Endothelial cell of umbilical vein (primary cell): ENCODE results near the gene DENND1B. TPM values are rescaled to one million over a fixed set of nuclear protein-coding genes. Genes with fewer than 3 reads are reported as not detected.
A peak's percentile ranks its signal among the peaks of the same experiment; 100 is the strongest.

Source experiments
- BruUV-seq: library from RNA; stranded (reverse); fragments of 400-500 nt; replicated peaks from 2 replicates; lab custom pipeline; 2021; lab: Mats Ljungman, UMichigan
- CTCF ChIA-PET: fragments of 300-600, 350-600 bp; sonication (Branson Sonifier 250); formaldehyde crosslinking; loops from one replicate; lab custom pipeline; 2021; ENCODE audit warnings: antibody characterized with exemption, inconsistent platforms; lab: Charles Lee
- POLR2A ChIA-PET: fragments of 300-600, 350-600 bp; sonication (Branson Sonifier 250); formaldehyde crosslinking; loops from one replicate; lab custom pipeline; 2021; ENCODE audit warnings: antibody characterized with exemption, inconsistent platforms; lab: Charles Lee
- DNase-seq: peaks from one replicate; pipeline ENCODE4 v3.0.0-alpha.2; 2011; ENCODE audit warnings: low read depth, low spot score
- FAIRE-seq: peaks from 2 replicates; lab custom pipeline; 2011; peaks lifted over from hg19 to GRCh38; lab: Jason Lieb, UNC
- H2AFZ ChIP-seq: 2 replicates; pipeline ENCODE4 v1.6.0; 2012; ENCODE audit warnings: low read depth, low read length, control low read depth, inconsistent platforms
- H3K27ac ChIP-seq: 2 replicates; pipeline ENCODE4 v1.5.1; 2011; ENCODE audit warnings: low read depth, mild to moderate bottlenecking, control low read depth, low read length, moderate library complexity; ENCODE audit not compliant: insufficient read depth
- H3K27me3 ChIP-seq, 2 experiments: 2 replicates each; pipeline versions ENCODE4 v1.6.0 to v1.6.1; 2011; ENCODE audit warnings: low read length in 2 of 2, mixed read lengths in 1 of 2; ENCODE audit not compliant: control insufficient read depth in 2 of 2, insufficient read depth in 2 of 2
- H3K36me3 ChIP-seq, 2 experiments: 2 replicates in 1 of 2; 3 replicates in 1 of 2; pipeline ENCODE4 v1.5.1; 2011; ENCODE audit warnings: low read length in 2 of 2, mild to moderate bottlenecking in 1 of 2, moderate library complexity in 1 of 2; ENCODE audit not compliant: control insufficient read depth in 2 of 2, insufficient read depth in 2 of 2; ENCODE audit errors: extremely low read depth in 1 of 2
- H3K4me1 ChIP-seq: 3 replicates; pipeline ENCODE4 v1.5.1; 2011; ENCODE audit warnings: mild to moderate bottlenecking, low read length; ENCODE audit not compliant: control insufficient read depth, insufficient read depth; ENCODE audit errors: extremely low read depth
- H3K4me2 ChIP-seq: 2 replicates; pipeline ENCODE4 v1.6.1; 2011; ENCODE audit warnings: low read length, control low read depth, mixed read lengths; ENCODE audit not compliant: insufficient read depth
- H3K4me3 ChIP-seq, 3 experiments: fragments of 200-600 bp in 1 of 3; sonication (generic), shearing (Covaris generic) in 1 of 3; replicated peaks in 1 of 3; 2 replicates each; pipeline ENCODE4 v1.5.1; 2011 to 2016; ENCODE audit warnings: control low read depth in 3 of 3, low read length in 3 of 3, mild to moderate bottlenecking in 2 of 3, inconsistent platforms in 1 of 3, low read depth in 1 of 3, moderate library complexity in 1 of 3; ENCODE audit not compliant: insufficient read depth in 1 of 3
- H3K79me2 ChIP-seq: 2 replicates; pipeline ENCODE4 v1.6.0; 2012; ENCODE audit warnings: low read length, inconsistent platforms; ENCODE audit not compliant: control insufficient read depth, insufficient read depth
- H3K9ac ChIP-seq: replicated peaks from 2 replicates; pipeline ENCODE3; 2011; ENCODE audit warnings: low read length, control low read depth; ENCODE audit not compliant: insufficient read depth; ENCODE audit errors: extremely low read depth
- H3K9me1 ChIP-seq: replicated peaks from 3 replicates; pipeline ENCODE4 v1.6.0; 2011; ENCODE audit warnings: mild to moderate bottlenecking, low read length; ENCODE audit not compliant: control insufficient read depth, insufficient read depth; ENCODE audit errors: extremely low read depth
- H3K9me3 ChIP-seq: replicated peaks from 2 replicates; pipeline ENCODE4 v1.5.1; 2012; ENCODE audit warnings: low read length, inconsistent platforms; ENCODE audit not compliant: control insufficient read depth, insufficient read depth
- H4K20me1 ChIP-seq: replicated peaks from 2 replicates; pipeline ENCODE3; 2011; ENCODE audit warnings: mild to moderate bottlenecking, low read length; ENCODE audit not compliant: control insufficient read depth, insufficient read depth; ENCODE audit errors: extremely low read depth
- EZH2 ChIP-seq: IDR thresholded peaks from 2 replicates; pipeline ENCODE4 v1.6.1; 2012; ENCODE audit warnings: borderline replicate concordance, low read depth, mild to moderate bottlenecking, moderate library complexity, low read length, inconsistent platforms; ENCODE audit not compliant: severe bottlenecking
- FOS ChIP-seq: IDR thresholded peaks from 2 replicates; pipeline ENCODE4 v1.6.1; 2011; ENCODE audit warnings: mild to moderate bottlenecking, low read length, moderate library complexity, borderline replicate concordance; ENCODE audit not compliant: insufficient read depth
- GATA2 ChIP-seq: IDR thresholded peaks from 2 replicates; pipeline ENCODE4 v1.7.0; 2011; ENCODE audit warnings: low read depth, mild to moderate bottlenecking, moderate library complexity, mixed read lengths, low read length; ENCODE audit not compliant: insufficient read length, insufficient read depth
- JUN ChIP-seq: IDR thresholded peaks from 2 replicates; pipeline ENCODE4 v1.6.1; 2011; ENCODE audit warnings: borderline replicate concordance, low read depth; ENCODE audit not compliant: insufficient read length, insufficient read depth
- MYC ChIP-seq: IDR thresholded peaks from one replicate; pipeline ENCODE4 v1.6.1; 2011; ENCODE audit warnings: mild to moderate bottlenecking, low read depth, low read length
- POLR2A ChIP-seq: IDR thresholded peaks from 2 replicates; pipeline ENCODE4 v1.6.1; 2012; ENCODE audit warnings: low read depth, mild to moderate bottlenecking, control low read depth, low read length
- POLR2AphosphoS5 ChIP-seq: IDR thresholded peaks from 2 replicates; pipeline ENCODE4 v1.6.1; 2012; ENCODE audit warnings: low read depth, mild to moderate bottlenecking, control low read depth, low read length, moderate library complexity; ENCODE audit not compliant: insufficient read depth
- dilution Hi-C: fragments of 300-500 bp; cut with MboI; formaldehyde crosslinking; loops from one replicate; pipeline ENCODE4 v1.15.0; 2019; ENCODE audit warnings: low sequenced_read_pairs; ENCODE audit not compliant: extremely low pct_ligation_motif_present
- intact Hi-C: fragments of 100-400 bp; cut with micrococcal nuclease; formaldehyde crosslinking; loops from one replicate; pipeline ENCODE4 v1.10.0; 2022
- polyA plus RNA-seq, 4 experiments: library from polyadenylated mRNA; depleted of rRNA in 3 of 4; stranded (reverse) in 3 of 4; unstranded in 1 of 4; fragments of >200 nt; gene quantifications; 2 replicates each; pipeline versions ENCODE4 v1.2.1 to v1.2.3, GENCODE V29; 2011 to 2012; ENCODE audit warnings: missing spikeins in 1 of 4
- total RNA-seq: library from RNA; stranded (reverse); gene quantifications from 2 replicates; pipeline ENCODE4 v1.2.3, GENCODE V29; 2021
- TF ChIP-seq, protein P1 (sequence below), 2 donors: IDR thresholded peaks; 1 replicate in 1 of 2; 2 replicates in 1 of 2; pipeline ENCODE4 v1.5.1; 2011; ENCODE audit warnings: low read length in 2 of 2, mild to moderate bottlenecking in 2 of 2, moderate library complexity in 2 of 2, control low read depth in 1 of 2, inconsistent platforms in 1 of 2, low read depth in 1 of 2; ENCODE audit not compliant: insufficient read depth in 1 of 2; ENCODE audit errors: extremely low read depth in 1 of 2
- TF ChIP-seq, protein P2 (sequence below): IDR thresholded peaks from 2 replicates; pipeline ENCODE4 v1.6.1; 2011; ENCODE audit not compliant: insufficient read depth, insufficient read length

Gene DENND1B
- total and polyA plus RNA-seq, 2 donors (not counting 3 experiments of a cell fraction or from before 2014, with no cell fraction given) = 0.97 to 3.3 TPM

DNA sequence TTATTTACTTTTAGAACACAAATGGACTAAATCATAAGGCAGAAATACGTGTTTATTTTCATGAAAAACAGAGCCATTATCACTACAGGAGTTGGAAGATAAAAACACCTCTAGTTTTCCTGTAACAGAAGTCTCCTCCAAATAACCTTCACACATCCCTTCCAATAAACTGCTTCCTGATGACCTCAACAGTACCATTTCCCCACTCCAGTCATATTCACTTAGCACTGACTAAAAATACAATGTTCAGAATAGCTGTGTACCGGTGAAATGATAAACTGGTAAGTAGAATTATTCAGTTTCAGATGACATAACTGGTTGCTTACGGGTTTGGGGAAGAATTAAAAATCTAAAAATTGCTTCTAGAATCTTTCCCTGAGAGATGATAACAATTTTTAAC lies 137.9 kb downstream of the DENND1B start:
- Histone ChIP-seq H3K79me2 (no peaks in the 10 kb centered on the region), H3K4me1 (peaks cover 4% of the 10 kb centered on the region)

More for the DNA sequence above, 137.9 kb downstream of the DENND1B start:
- Histone ChIP-seq H3K9me3 (no peaks in the 10 kb centered on the region), H3K27me3 (no peaks in the 10 kb centered on the region), H3K9ac (no peak overlapping the region), H3K4me3 (no peak overlapping the region), H3K36me3 (no peaks in the 10 kb centered on the region), H3K9me1 (no peaks in the 10 kb centered on the region), H3K4me2 (no peak overlapping the region), H2AFZ (no peak overlapping the region), H4K20me1 (no peaks in the 10 kb centered on the region), H3K27ac (no peak overlapping the region)
- CTCF ChIA-PET = interaction anchor here (1.0 to 2.1 kb wide), 4 partner anchors 12 to 47 kb away, joined by 3 to 7 read pairs (median 3); no protein-coding TSS in a partner anchor
- intact Hi-C loops (no loop called here), dilution Hi-C loops (no loop called here)
- FAIRE-seq (no peak), DNase-seq (peak; percentile 52)
- BruUV-seq = no TSS peak
- POLR2A ChIA-PET = no interaction called here
- TF ChIP-seq FOS = no peak
- no peak for TF ChIP-seq EZH2
- TF ChIP-seq, protein P1, sequence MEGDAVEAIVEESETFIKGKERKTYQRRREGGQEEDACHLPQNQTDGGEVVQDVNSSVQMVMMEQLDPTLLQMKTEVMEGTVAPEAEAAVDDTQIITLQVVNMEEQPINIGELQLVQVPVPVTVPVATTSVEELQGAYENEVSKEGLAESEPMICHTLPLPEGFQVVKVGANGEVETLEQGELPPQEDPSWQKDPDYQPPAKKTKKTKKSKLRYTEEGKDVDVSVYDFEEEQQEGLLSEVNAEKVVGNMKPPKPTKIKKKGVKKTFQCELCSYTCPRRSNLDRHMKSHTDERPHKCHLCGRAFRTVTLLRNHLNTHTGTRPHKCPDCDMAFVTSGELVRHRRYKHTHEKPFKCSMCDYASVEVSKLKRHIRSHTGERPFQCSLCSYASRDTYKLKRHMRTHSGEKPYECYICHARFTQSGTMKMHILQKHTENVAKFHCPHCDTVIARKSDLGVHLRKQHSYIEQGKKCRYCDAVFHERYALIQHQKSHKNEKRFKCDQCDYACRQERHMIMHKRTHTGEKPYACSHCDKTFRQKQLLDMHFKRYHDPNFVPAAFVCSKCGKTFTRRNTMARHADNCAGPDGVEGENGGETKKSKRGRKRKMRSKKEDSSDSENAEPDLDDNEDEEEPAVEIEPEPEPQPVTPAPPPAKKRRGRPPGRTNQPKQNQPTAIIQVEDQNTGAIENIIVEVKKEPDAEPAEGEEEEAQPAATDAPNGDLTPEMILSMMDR (IDR thresholded peaks at IDR 0.05; ENCODE audit: extremely low read depth in 1 of 2, insufficient read depth in 1 of 2, low read depth in 1 of 2, low read length in 2 of 2) = no peak
- TF ChIP-seq GATA2 = no peak
- TF ChIP-seq MYC = no peak
- TF ChIP-seq, protein P2, sequence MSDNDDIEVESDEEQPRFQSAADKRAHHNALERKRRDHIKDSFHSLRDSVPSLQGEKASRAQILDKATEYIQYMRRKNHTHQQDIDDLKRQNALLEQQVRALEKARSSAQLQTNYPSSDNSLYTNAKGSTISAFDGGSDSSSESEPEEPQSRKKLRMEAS = no peak
- no peak for TF ChIP-seq JUN
- no peak for TF ChIP-seq POLR2AphosphoS5
- TF ChIP-seq POLR2A = no peak
